ENCODE data around the gene SLC35F1. TPM values are rescaled to one million over a fixed set of nuclear protein-coding genes. Genes with fewer than 3 reads are reported as not detected.

Gene SLC35F1
- total and polyA plus RNA-seq, 2 donors (not counting 3 experiments of a cell fraction or from before 2014, with no cell fraction given) = not detected

DNA sequence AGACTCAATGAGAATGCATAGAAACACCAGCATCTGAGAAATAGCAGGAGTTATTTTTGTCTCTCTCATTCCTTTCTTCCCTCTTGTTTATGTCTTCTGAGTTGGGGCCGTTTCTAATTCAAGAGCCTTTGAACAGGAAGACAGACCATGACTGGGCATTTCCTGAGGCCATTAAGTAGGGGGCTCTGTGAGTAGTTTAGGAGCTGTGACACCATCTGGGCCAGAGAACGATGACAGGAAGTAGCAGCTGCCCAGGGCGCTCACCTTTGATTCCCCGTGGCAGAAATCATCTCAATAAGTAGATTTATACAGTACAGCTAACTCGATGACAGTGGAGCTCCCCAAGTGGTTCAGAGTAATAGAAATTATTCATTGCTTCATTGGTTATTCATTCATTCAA lies 342.6 kb downstream of the SLC35F1 start:
- DNase-seq (ENCODE audit: low read depth, low spot score) (peak; percentile 18), FAIRE-seq (no peak)
- intact Hi-C loops (cut with micrococcal nuclease) (no loop called here), dilution Hi-C loops (cut with MboI; ENCODE audit: extremely low pct_ligation_motif_present, low sequenced_read_pairs) (no loop called here)
- Histone ChIP-seq H3K4me3 (replicated peaks in 1 of 3; ENCODE audit: insufficient read depth in 1 of 3, low read depth in 1 of 3, low read length in 3 of 3) (no peak overlapping the region), H3K4me1 (ENCODE audit: control insufficient read depth, extremely low read depth, insufficient read depth, low read length) (no peaks in the 10 kb centered on the region), H2AFZ (ENCODE audit: low read depth, low read length) (no peak overlapping the region), H3K27me3 (ENCODE audit: control insufficient read depth in 2 of 2, insufficient read depth in 2 of 2, low read length in 2 of 2) (no peaks in the 10 kb centered on the region), H3K9me1 (replicated peaks; ENCODE audit: control insufficient read depth, extremely low read depth, insufficient read depth, low read length) (no peaks in the 10 kb centered on the region), H3K9ac (replicated peaks; ENCODE audit: extremely low read depth, insufficient read depth, low read length) (no peak overlapping the region), H3K4me2 (ENCODE audit: insufficient read depth, low read length) (no peak overlapping the region), H3K9me3 (replicated peaks; ENCODE audit: control insufficient read depth, insufficient read depth, low read length) (no peaks in the 10 kb centered on the region), H3K27ac (ENCODE audit: insufficient read depth, low read depth, low read length) (no peak overlapping the region), H4K20me1 (replicated peaks; ENCODE audit: control insufficient read depth, extremely low read depth, insufficient read depth, low read length) (no peaks in the 10 kb centered on the region), H3K36me3 (ENCODE audit: control insufficient read depth in 2 of 2, extremely low read depth in 1 of 2, insufficient read depth in 2 of 2, low read length in 2 of 2) (no peaks in the 10 kb centered on the region), H3K79me2 (ENCODE audit: control insufficient read depth, insufficient read depth, low read length) (no peaks in the 10 kb centered on the region)
- ChIA-PET CTCF (no interaction called here), POLR2A (no interaction called here)
- no TSS peak for BruUV-seq (replicated peaks)
- TF ChIP-seq POLR2A (IDR thresholded peaks at IDR 0.05; ENCODE audit: low read depth, low read length) = no peak
- TF ChIP-seq FOS (IDR thresholded peaks at IDR 0.05; ENCODE audit: borderline replicate concordance, insufficient read depth, low read length) = peak; percentile 18
- no peak for TF ChIP-seq EZH2 (IDR thresholded peaks at IDR 0.05; ENCODE audit: borderline replicate concordance, low read depth, low read length, severe bottlenecking)
- no peak for TF ChIP-seq JUN (IDR thresholded peaks at IDR 0.05; ENCODE audit: borderline replicate concordance, insufficient read depth, insufficient read length, low read depth)

DNA sequence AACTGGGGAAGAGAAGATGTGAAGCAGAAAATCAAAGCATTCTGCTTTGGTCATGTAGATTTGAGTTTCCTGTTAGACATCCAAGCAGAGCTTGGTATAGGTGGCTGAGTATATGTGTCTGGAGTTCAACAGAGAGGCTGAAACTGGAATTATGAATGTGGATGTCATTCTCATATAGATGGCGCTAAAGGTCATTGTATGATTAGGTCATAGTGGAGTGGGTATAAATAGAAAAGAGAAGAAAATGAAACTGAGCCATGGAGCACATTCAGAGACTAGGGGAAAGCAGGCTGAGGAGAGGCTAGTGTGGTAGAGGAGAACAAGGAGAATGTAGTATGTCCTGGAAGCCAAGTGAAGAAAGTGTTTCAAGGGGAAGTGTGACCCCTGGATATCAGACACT lies 345.4 kb downstream of the SLC35F1 start:
- CTCF ChIA-PET = no interaction called here
- Histone ChIP-seq H3K9ac (replicated peaks; ENCODE audit: extremely low read depth, insufficient read depth, low read length) (no peak overlapping the region), H2AFZ (ENCODE audit: low read depth, low read length) (no peak overlapping the region), H4K20me1 (replicated peaks; ENCODE audit: control insufficient read depth, extremely low read depth, insufficient read depth, low read length) (no peaks in the 10 kb centered on the region), H3K4me2 (ENCODE audit: insufficient read depth, low read length) (no peak overlapping the region), H3K27me3 (ENCODE audit: control insufficient read depth in 2 of 2, insufficient read depth in 2 of 2, low read length in 2 of 2) (no peaks in the 10 kb centered on the region), H3K9me1 (replicated peaks; ENCODE audit: control insufficient read depth, extremely low read depth, insufficient read depth, low read length) (no peaks in the 10 kb centered on the region), H3K79me2 (ENCODE audit: control insufficient read depth, insufficient read depth, low read length) (no peaks in the 10 kb centered on the region), H3K27ac (ENCODE audit: insufficient read depth, low read depth, low read length) (no peak overlapping the region), H3K9me3 (replicated peaks; ENCODE audit: control insufficient read depth, insufficient read depth, low read length) (no peaks in the 10 kb centered on the region), H3K4me1 (ENCODE audit: control insufficient read depth, extremely low read depth, insufficient read depth, low read length) (no peaks in the 10 kb centered on the region), H3K4me3 (replicated peaks in 1 of 3; ENCODE audit: insufficient read depth in 1 of 3, low read depth in 1 of 3, low read length in 3 of 3) (no peak overlapping the region), H3K36me3 (ENCODE audit: control insufficient read depth in 2 of 2, extremely low read depth in 1 of 2, insufficient read depth in 2 of 2, low read length in 2 of 2) (no peaks in the 10 kb centered on the region)
- DNase-seq (ENCODE audit: low read depth, low spot score) = no peak
- FAIRE-seq = no peak
- intact Hi-C loops (cut with micrococcal nuclease) = no loop called here
- no peak for TF ChIP-seq EZH2 (IDR thresholded peaks at IDR 0.05; ENCODE audit: borderline replicate concordance, low read depth, low read length, severe bottlenecking)
- no peak for TF ChIP-seq MYC (IDR thresholded peaks at IDR 0.05; ENCODE audit: low read depth, low read length)
- no peak for TF ChIP-seq POLR2A (IDR thresholded peaks at IDR 0.05; ENCODE audit: low read depth, low read length)
- no peak for TF ChIP-seq POLR2AphosphoS5 (IDR thresholded peaks at IDR 0.05; ENCODE audit: insufficient read depth, low read depth, low read length)
- TF ChIP-seq, protein P1, sequence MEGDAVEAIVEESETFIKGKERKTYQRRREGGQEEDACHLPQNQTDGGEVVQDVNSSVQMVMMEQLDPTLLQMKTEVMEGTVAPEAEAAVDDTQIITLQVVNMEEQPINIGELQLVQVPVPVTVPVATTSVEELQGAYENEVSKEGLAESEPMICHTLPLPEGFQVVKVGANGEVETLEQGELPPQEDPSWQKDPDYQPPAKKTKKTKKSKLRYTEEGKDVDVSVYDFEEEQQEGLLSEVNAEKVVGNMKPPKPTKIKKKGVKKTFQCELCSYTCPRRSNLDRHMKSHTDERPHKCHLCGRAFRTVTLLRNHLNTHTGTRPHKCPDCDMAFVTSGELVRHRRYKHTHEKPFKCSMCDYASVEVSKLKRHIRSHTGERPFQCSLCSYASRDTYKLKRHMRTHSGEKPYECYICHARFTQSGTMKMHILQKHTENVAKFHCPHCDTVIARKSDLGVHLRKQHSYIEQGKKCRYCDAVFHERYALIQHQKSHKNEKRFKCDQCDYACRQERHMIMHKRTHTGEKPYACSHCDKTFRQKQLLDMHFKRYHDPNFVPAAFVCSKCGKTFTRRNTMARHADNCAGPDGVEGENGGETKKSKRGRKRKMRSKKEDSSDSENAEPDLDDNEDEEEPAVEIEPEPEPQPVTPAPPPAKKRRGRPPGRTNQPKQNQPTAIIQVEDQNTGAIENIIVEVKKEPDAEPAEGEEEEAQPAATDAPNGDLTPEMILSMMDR (IDR thresholded peaks at IDR 0.05; ENCODE audit: extremely low read depth in 1 of 2, insufficient read depth in 1 of 2, low read depth in 1 of 2, low read length in 2 of 2) = no peak
- BruUV-seq (replicated peaks) = no TSS peak
- POLR2A ChIA-PET = no interaction called here
- dilution Hi-C loops (cut with MboI; ENCODE audit: extremely low pct_ligation_motif_present, low sequenced_read_pairs) = no loop called here

Data from endothelial cell of umbilical vein (primary cell).